A204.1 (cell line): ENCODE measurements around the gene EXOC3.

Experiments used
- FAIRE-seq: peaks from 2 replicates; lab custom pipeline; 2012; peaks lifted over from hg19 to GRCh38; lab: Jason Lieb, UNC

EXOC3 gene

DNA sequence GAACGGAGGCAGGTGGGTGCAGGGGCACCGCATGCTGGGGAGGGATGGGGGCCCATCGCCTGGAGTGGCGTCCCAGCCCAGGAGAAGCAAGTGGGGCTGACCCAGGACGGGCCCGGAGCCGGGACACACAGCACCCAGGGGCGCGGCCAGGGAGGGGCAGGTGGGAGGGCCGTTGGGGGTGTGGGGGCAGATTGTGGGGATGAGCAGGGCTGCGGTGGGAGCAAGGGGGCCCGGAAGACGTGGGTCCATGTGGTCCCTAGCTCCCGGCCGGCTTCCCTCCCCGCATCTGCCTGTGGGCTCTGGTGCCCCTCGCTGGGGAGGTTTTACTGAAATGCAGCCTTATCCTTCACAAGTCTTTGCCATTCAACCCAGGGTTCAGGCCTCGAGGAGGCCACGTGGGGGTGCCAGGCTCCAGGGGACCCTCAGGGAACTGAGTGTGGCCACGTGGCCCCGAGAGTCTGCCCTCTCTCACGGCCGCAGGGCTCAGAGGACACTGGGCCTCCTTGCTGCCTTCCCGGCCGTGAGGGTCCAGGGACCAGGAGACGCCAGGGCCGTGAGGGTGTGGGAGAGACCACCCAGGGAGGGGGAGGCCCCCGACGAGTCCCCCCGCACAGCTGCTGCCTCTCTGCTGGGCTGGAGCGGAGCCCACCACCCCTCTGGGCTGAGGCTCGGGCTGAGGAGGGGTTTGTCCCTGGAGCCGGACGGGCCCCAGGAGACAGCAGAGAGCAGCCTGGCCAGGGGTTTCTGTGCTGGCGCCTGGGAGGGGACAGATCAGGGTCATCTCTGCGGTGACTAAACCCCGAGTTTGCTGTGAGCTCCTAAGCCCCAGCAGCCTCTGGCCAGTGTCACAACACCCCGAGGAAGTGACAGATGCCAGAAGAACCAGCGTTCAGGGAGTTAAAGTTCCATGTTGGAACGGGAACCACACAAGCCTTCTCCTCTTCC, 46.0 kb downstream of the EXOC3 start:
- FAIRE-seq = no peak

GRCh38 chr5:489689-490080, 46.7 kb downstream of the EXOC3 start:
- no peak for FAIRE-seq

- FAIRE-seq = no peak
Measured at GRCh38 chr5:490116-491106, 47.4 kb downstream of the EXOC3 start.

DNA sequence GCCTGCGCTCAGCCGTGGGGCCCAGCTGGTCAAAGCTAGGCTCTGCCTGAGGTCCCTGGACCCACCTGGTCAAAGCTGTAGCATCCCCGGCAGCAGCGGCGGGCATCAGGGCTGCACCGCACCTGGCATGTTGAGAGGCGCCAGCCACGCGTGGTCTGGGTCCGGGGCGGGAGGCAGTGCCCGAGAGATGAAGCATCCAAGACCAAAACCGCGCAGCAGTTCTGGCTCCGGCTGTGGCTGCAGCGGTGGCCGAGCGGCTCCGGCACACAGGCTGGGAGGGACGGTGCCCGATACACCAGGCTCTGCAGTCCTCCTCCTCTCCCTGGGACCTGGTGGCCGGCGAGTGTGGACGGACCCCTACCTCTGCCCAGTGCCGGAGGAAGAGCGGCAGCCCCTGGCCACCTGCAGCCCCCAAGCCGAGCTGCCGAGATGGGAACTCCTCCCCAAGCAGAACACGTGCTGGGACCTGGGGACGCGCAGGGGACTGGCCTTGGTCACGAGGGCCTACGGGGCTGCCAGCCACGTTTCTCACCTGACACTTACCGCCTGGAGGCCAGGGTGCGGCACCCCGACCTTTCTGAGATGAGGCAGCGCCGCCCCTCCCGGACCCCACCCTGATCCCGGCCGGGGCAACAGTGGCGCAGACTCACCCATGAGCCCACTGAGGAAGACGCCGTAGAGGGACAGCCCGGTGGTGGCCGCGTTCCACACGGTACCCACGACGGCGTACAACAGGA, 48.3 kb downstream of the EXOC3 start:
- no peak for FAIRE-seq

- FAIRE-seq = no peak
Measured at GRCh38 chr5:491856-492155, 48.8 kb downstream of the EXOC3 start.

DNA sequence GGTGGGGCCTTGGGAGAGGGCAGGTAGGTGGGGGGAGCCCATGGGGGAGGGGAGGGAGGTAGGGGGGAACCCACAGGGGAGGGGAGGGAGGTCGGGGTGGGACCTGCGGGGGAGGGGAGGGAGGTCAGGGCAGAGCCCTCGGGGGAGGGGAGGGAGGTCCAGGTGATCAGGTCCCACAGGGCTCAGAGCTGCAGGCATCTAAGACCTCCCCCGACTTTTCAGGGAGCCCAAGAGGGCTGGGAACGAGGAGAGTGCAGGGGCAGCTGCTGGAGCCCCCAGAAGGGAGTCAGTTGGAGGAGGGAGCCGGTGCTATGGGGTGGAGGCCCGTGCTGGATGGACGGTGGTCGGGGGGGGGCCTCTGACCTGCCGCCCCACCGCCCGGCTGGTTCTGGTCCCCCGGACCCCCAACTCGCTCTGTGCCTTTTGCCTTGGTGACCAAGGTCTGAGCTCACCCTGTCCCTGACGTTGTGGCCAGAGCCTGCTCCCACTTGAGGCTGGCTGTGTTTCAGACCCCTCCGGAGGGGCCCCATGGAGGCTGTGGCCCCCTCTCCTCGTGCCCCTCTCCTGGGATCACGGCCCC, 49.4 kb downstream of the EXOC3 start:
- no peak for FAIRE-seq

GRCh38 chr5:493119-493701, 50.2 kb downstream of the EXOC3 start:
- no peak for FAIRE-seq

DNA sequence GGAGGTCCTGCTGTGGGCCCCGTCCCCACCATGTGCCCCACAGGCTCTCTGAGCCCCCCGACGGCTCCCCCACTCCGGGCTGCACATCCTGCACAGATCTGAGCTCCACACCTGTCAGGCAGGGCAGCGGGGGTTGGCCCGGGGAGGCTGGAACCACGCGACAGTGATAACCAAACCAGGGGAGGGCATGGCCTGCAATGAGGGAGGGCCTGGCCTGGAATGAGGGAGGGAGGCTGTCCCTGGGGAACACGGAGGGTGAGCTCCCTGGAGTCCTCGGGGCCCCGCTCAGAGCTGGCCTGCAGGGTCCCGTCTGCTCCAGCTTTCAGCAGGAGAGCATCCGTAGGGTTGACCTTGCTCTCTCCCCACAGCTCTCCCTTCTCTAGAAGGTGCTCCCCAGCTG, 50.8 kb downstream of the EXOC3 start:
- no peak for FAIRE-seq

DNA sequence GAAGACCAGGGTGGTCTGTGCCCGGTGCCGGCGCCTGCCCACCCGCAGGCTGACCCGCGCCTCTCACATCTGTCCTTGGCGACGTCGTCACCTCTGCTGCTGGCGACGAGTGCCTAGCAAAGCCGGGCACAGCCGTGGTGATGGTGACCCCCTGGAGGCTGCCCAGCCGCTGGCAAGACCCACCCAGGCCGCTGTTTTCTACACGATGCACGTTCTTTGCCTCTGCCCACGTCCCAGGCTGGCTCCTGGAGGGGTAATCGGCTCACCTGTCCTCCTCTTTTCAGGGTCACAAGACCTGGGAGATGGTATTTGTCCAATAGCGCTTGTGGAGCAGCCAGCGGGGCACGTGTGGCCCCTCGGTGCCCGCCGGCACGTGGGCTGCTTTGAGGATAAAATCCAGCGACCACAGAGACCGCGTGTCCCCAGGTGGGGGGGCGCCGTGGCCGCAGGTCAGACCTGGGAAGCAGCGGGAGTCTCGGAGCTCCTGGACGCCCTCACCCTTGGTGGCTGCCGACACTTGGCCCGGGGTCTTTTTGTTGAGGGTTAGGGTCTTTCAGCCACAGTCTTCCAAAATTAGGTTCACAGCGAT, 51.8 kb downstream of the EXOC3 start:
- no peak for FAIRE-seq

- FAIRE-seq = no peak
Measured at GRCh38 chr5:496028-496427, 53.1 kb downstream of the EXOC3 start.

GRCh38 chr5:497090-497700, 54.2 kb downstream of the EXOC3 start:
- no peak for FAIRE-seq

DNA sequence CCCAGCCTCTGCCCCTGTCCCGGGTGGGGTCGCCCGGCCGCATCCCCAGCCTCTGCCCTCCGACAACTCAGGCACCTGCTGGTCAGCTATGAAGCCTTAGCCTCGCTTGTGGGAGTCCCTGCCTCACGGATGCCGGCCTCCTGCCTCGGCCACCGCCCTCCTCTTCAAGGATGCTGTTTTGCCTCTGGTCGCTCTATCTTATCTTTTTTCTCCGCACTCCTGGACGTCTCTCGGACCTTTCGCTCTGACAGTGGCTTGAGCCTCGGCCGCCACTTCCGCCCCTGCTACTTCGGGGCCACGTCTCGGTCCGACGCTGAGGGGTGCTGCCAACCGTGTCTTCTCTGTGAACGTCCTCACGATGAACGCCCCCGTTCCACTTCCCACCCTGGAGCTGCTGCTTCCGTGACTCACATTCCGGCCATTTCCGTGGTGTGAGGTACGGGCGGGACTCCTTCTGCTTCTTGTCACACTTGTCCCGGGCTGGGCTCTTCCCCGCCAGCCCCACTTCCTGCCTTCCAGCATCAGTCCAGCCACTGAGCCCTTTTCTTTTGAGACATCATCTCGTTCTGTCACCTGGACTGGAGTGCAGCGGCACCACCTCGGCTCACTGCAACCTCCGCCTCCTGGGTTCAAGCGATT, 55.0 kb downstream of the EXOC3 start:
- FAIRE-seq = no peak

- FAIRE-seq = no peak
Measured at GRCh38 chr5:499233-500209, 56.5 kb downstream of the EXOC3 start.

DNA sequence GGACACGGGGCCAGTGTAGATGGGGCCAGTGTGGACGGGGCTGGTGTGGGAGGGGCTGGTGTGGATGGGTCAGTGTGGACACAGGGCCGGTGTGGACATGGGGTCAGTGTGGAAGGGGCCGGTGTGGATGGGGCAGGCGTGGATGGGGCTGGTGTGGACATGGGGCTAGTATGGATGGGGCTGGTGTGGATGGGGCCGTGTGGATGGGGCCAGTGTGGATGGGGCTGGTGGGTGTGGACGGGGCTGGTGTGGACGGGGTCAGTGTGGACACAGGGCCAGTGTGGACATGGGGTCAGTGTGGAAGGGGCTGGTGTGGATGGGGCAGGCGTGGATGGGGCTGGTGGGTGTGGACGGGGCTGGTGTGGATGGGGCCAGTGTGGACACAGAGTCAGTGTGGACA, 57.5 kb downstream of the EXOC3 start:
- FAIRE-seq = no peak

- FAIRE-seq = no peak
Measured at GRCh38 chr5:501105-501830, 58.3 kb downstream of the EXOC3 start.

DNA sequence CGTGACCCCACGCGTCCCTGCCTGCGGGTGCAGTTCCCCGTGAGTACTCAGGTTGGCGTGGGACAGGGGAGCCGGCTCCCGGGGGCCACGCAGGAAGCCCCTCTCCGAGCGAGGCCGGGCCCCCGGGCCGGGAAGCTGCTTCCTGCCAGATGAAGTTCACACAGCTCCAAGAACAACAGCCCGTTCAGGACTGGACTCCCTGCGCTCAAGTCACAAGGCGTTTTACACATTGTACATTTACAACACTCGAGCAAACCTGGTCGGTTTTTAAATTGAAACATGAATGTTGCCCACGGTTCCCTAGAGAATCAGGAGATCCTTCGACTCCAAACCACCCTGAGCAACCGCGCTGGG, 58.8 kb downstream of the EXOC3 start:
- FAIRE-seq = no peak

DNA sequence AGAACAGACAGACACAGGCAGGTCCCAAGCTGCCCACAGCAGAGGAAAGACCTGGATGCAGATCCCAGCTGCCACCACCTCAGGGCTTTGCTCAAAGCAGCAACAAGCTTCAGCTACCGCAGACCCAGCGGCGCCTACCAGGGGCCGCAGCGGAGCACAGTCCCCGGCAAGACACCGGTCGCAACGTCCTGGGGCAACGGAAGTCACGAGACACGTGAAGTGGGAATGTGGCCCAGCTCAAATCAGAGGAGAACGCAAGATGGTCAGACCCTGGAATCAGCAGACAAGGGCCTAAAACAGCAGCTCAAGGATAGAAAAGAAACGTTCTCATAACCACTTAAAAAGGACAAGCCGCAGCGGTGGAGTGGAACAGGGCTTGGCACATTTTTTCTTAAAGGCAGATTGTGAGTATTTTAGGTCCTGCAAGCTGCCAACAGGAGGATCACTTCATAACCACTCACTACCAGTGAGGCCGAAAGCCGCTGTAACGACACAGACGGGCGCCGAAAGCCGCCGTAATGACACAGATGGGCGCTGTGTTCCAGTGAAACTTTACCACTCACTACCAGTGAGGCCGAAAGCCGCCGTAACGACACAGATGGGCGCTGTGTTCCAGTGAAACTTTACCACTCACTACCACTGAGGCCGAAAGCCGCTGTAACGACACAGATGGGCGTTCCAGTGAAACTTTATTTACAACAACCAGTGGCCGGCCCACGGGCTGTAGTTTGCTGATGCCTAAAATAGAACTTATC, 59.5 kb downstream of the EXOC3 start:
- no peak for FAIRE-seq
